Endothelial cell of hepatic sinusoid (primary cell): ENCODE results near the gene CNTN1.

Experiments used
- in situ Hi-C: cut with HindIII; loops from 2 replicates; pipeline ENCODE4 v1.10.0; 2017; ENCODE audit warnings: low sequenced_read_pairs

Gene CNTN1

GRCh38 chr12:41096797-41097196 lies 404.6 kb downstream of the CNTN1 start:
- in situ Hi-C loops, result no loop called here

GRCh38 chr12:41100572-41100971 lies 408.3 kb downstream of the CNTN1 start:
- in situ Hi-C loops, result no loop called here

- in situ Hi-C loops, result no loop called here
These were observed 409.6 kb downstream of the CNTN1 start for GRCh38 chr12:41101806-41102205.

GRCh38 chr12:41103614-41104013 lies 411.4 kb downstream of the CNTN1 start:
- in situ Hi-C loops, result no loop called here

GRCh38 chr12:41106315-41106714 lies 414.1 kb downstream of the CNTN1 start:
- in situ Hi-C loops, result no loop called here

- in situ Hi-C loops, result no loop called here
These were observed 415.8 kb downstream of the CNTN1 start for GRCh38 chr12:41108032-41108431.

GRCh38 chr12:41112903-41113302 lies 420.7 kb downstream of the CNTN1 start:
- in situ Hi-C loops, result no loop called here

- in situ Hi-C loops, result no loop called here
These were observed 428.0 kb downstream of the CNTN1 start for GRCh38 chr12:41120211-41120610.

- in situ Hi-C loops, result no loop called here
These were observed 429.1 kb downstream of the CNTN1 start for GRCh38 chr12:41121374-41121773.
